HL-60 (cell line): ENCODE results near the gene SLC41A3.

Experiments
- DNase-seq, 2 experiments: peaks; one replicate each; pipeline ENCODE4 v3.0.0-alpha.2; 2010 to 2020; ENCODE audit warnings: low read depth in 1 of 2, low spot score in 1 of 2
- H3K27ac ChIP-seq: fragments of 250-450 bp; sonication (Bioruptor Pico); replicated peaks from 2 replicates; pipeline ENCODE4 v1.5.1; 2020; ENCODE audit warnings: mild to moderate bottlenecking, moderate library complexity
- H3K27me3 ChIP-seq: fragments of 250-450 bp; sonication (Bioruptor Pico); 2 replicates; pipeline ENCODE4 v1.5.1; 2021; ENCODE audit warnings: mild to moderate bottlenecking, moderate library complexity; ENCODE audit not compliant: insufficient read depth, poor library complexity, severe bottlenecking
- H3K4me3 ChIP-seq: replicated peaks from 2 replicates; pipeline ENCODE4 v1.5.1; 2011; ENCODE audit warnings: mild to moderate bottlenecking, control low read depth, low read length; ENCODE audit not compliant: insufficient read depth
- CTCF ChIP-seq: IDR thresholded peaks from one replicate; pipeline ENCODE4 v1.5.1; 2011; ENCODE audit warnings: low read length, control low read depth, inconsistent platforms; ENCODE audit not compliant: insufficient read depth
- GABPA ChIP-seq: IDR thresholded peaks from 2 replicates; pipeline ENCODE4 v1.6.1; 2012; ENCODE audit warnings: low read depth
- POLR2AphosphoS5 ChIP-seq: IDR thresholded peaks from 2 replicates; pipeline ENCODE4 v1.6.1; 2012; ENCODE audit warnings: low read depth
- SPI1 ChIP-seq: IDR thresholded peaks from 2 replicates; pipeline ENCODE4 v1.6.1; 2012; ENCODE audit warnings: low read depth, mild to moderate bottlenecking, borderline replicate concordance
- TF ChIP-seq, protein P1 (sequence below): IDR thresholded peaks from 2 replicates; pipeline ENCODE4 v1.6.1; 2012; ENCODE audit warnings: low read depth; ENCODE audit not compliant: insufficient replicate concordance

Gene SLC41A3

GRCh38 chr3:126129398-126129891 is 45.5 kb upstream of the SLC41A3 start:
- no peak for TF ChIP-seq CTCF
- TF ChIP-seq, protein P1, sequence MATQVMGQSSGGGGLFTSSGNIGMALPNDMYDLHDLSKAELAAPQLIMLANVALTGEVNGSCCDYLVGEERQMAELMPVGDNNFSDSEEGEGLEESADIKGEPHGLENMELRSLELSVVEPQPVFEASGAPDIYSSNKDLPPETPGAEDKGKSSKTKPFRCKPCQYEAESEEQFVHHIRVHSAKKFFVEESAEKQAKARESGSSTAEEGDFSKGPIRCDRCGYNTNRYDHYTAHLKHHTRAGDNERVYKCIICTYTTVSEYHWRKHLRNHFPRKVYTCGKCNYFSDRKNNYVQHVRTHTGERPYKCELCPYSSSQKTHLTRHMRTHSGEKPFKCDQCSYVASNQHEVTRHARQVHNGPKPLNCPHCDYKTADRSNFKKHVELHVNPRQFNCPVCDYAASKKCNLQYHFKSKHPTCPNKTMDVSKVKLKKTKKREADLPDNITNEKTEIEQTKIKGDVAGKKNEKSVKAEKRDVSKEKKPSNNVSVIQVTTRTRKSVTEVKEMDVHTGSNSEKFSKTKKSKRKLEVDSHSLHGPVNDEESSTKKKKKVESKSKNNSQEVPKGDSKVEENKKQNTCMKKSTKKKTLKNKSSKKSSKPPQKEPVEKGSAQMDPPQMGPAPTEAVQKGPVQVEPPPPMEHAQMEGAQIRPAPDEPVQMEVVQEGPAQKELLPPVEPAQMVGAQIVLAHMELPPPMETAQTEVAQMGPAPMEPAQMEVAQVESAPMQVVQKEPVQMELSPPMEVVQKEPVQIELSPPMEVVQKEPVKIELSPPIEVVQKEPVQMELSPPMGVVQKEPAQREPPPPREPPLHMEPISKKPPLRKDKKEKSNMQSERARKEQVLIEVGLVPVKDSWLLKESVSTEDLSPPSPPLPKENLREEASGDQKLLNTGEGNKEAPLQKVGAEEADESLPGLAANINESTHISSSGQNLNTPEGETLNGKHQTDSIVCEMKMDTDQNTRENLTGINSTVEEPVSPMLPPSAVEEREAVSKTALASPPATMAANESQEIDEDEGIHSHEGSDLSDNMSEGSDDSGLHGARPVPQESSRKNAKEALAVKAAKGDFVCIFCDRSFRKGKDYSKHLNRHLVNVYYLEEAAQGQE: no peak
- no peak for TF ChIP-seq GABPA
- no peak for TF ChIP-seq SPI1
- no peak for TF ChIP-seq POLR2AphosphoS5
- Histone ChIP-seq H3K27ac (peak overlapping the region; percentile 48; the same call in 1 of the 2 replicates), H3K27me3 (no peaks in the 10 kb centered on the region), H3K4me3 (no peak overlapping the region)
- no peak for DNase-seq

- TF ChIP-seq, protein P1: no peak
- TF ChIP-seq GABPA (no peak), SPI1 (no peak), POLR2AphosphoS5 (no peak), CTCF (no peak)
- DNase-seq: no peak
Measured at GRCh38 chr3:126128504-126129397, 44.8 kb upstream of the SLC41A3 start.

GRCh38 chr3:126127904-126128303 is 44.0 kb upstream of the SLC41A3 start:
- DNase-seq: no peak
- no peak overlapping the region for H3K4me3 ChIP-seq
- H3K27me3 ChIP-seq: no peaks in the 10 kb centered on the region
- TF ChIP-seq POLR2AphosphoS5 (no peak), SPI1 (no peak), GABPA (no peak), CTCF (no peak)
- TF ChIP-seq, protein P1: no peak
- H3K27ac ChIP-seq: no peak overlapping the region

More at GRCh38 chr3:126128504-126129397, 44.8 kb upstream of the SLC41A3 start:
- H3K27me3 ChIP-seq: no peaks in the 10 kb centered on the region
- no peak overlapping the region for H3K4me3 ChIP-seq
- no peak overlapping the region for H3K27ac ChIP-seq
